Measurements from ENCODE around the gene TMCC1. TPM values are rescaled to one million over a fixed set of nuclear protein-coding genes. Genes with fewer than 3 reads are reported as not detected.

TMCC1 gene
- total RNA-seq, 1 donor from 2014 or later: 16.7 TPM

- no peaks in the 10 kb centered on the region for H3K36me3 ChIP-seq
- intact Hi-C loops (cut with DNase I): loop anchor here (10.0 kb wide), 1 partner anchor 200 kb away; no protein-coding TSS in a partner anchor
- peaks cover 77% of the 10 kb centered on the region for H3K4me1 ChIP-seq
- DNase-seq (ENCODE audit: extremely low spot score in 2 of 2): peak in 1 of 2 donors; percentile 92
- peak overlapping the region; percentile 93 for H3K27ac ChIP-seq
- no peak for TF ChIP-seq POLR2AphosphoS5 (IDR thresholded peaks at IDR 0.05; ENCODE audit: insufficient read depth in 1 of 2, low read depth in 1 of 2)
- TF ChIP-seq CTCF (IDR thresholded peaks at IDR 0.05): no peak
- TF ChIP-seq POLR2A (IDR thresholded peaks at IDR 0.05): no peak
- H3K9me3 ChIP-seq: no peaks in the 10 kb centered on the region
- H3K4me3 ChIP-seq: no peak overlapping the region
- H3K27me3 ChIP-seq: no peaks in the 10 kb centered on the region
Observed at GRCh38 chr3:129625072-129625874, 268.2 kb downstream of the TMCC1 start.

GRCh38 chr3:129624347-129625071 is 269.0 kb downstream of the TMCC1 start:
- TF ChIP-seq POLR2A (IDR thresholded peaks at IDR 0.05) (no peak), CTCF (IDR thresholded peaks at IDR 0.05) (no peak), POLR2AphosphoS5 (IDR thresholded peaks at IDR 0.05; ENCODE audit: insufficient read depth in 1 of 2, low read depth in 1 of 2) (no peak)
- H3K4me1 ChIP-seq: peaks cover 77% of the 10 kb centered on the region
- no peak overlapping the region for H3K4me3 ChIP-seq
- intact Hi-C loops (cut with DNase I): loop anchor here (10.0 kb wide), 1 partner anchor 200 kb away; no protein-coding TSS in a partner anchor
- H3K36me3 ChIP-seq: no peaks in the 10 kb centered on the region
- H3K9me3 ChIP-seq: no peaks in the 10 kb centered on the region
- DNase-seq (ENCODE audit: extremely low spot score in 2 of 2): peak in 1 of 2 donors; percentile 85
- peak overlapping the region; percentile 93 for H3K27ac ChIP-seq
- H3K27me3 ChIP-seq: no peaks in the 10 kb centered on the region

GRCh38 chr3:129623447-129624118 is 269.9 kb downstream of the TMCC1 start:
- TF ChIP-seq POLR2A (IDR thresholded peaks at IDR 0.05) (no peak), CTCF (IDR thresholded peaks at IDR 0.05) (no peak), POLR2AphosphoS5 (IDR thresholded peaks at IDR 0.05; ENCODE audit: insufficient read depth in 1 of 2, low read depth in 1 of 2) (peak in 1 of 2 donors; percentile 46)
- intact Hi-C loops (cut with DNase I): loop anchor here (10.0 kb wide), 1 partner anchor 201 kb away; no protein-coding TSS in a partner anchor
- no peaks in the 10 kb centered on the region for H3K9me3 ChIP-seq
- H3K27ac ChIP-seq: peak overlapping the region; percentile 93
- H3K36me3 ChIP-seq: no peaks in the 10 kb centered on the region
- peaks cover 71% of the 10 kb centered on the region for H3K4me1 ChIP-seq
- no peak overlapping the region for H3K4me3 ChIP-seq
- no peaks in the 10 kb centered on the region for H3K27me3 ChIP-seq
- peak in 1 of 2 donors; percentile 85 for DNase-seq (ENCODE audit: extremely low spot score in 2 of 2)

DNA sequence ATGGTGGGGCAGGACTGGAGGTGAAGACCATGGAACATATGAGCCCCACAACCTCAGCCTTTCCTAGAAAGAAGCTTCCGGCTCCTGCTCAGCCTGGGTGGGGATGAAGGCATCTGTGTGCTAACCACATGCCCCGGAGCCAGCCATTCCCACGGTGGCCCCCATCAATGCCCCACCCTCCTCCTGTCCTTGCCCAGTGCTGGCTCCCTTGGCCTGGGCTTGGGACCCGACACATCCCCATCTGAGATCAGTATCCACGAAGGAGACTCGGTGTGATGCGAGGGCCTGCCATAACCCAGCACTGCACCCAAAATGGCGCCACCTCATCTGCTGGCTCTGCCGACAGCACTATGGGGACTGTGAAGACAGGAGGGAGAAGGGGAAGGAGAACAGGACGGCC is 270.6 kb downstream of the TMCC1 start:
- H3K9me3 ChIP-seq: no peaks in the 10 kb centered on the region
- H3K36me3 ChIP-seq: no peaks in the 10 kb centered on the region
- no peak overlapping the region for H3K4me3 ChIP-seq
- H3K27ac ChIP-seq: peak overlapping the region; percentile 93
- no peaks in the 10 kb centered on the region for H3K27me3 ChIP-seq
- H3K4me1 ChIP-seq: peaks cover 65% of the 10 kb centered on the region
- intact Hi-C loops (cut with DNase I): loop anchor here (10.0 kb wide), 1 partner anchor 202 kb away; no protein-coding TSS in a partner anchor
- TF ChIP-seq CTCF (IDR thresholded peaks at IDR 0.05) (no peak), POLR2A (IDR thresholded peaks at IDR 0.05) (no peak), POLR2AphosphoS5 (IDR thresholded peaks at IDR 0.05; ENCODE audit: insufficient read depth in 1 of 2, low read depth in 1 of 2) (no peak)
- no peak for DNase-seq (ENCODE audit: extremely low spot score in 2 of 2)
